ENCODE measurements around the gene FBXO24. TPM values are rescaled to one million over a fixed set of nuclear protein-coding genes. Genes with fewer than 3 reads are reported as not detected.

FBXO24 gene
- total and polyA plus RNA-seq, 7 experiments from 2014 or later: 0.75 to 3.1 (median 2.0) TPM

- Histone ChIP-seq H3K36me3 (ENCODE audit: control insufficient read depth in 2 of 3, insufficient read depth in 3 of 3, low read length in 3 of 3) (peaks cover 8 to 76% (median 30%) of the 10 kb centered on the region in 3 experiments), H3K4me3 (ENCODE audit: low read length) (no peak overlapping the region), H3K27me3 (ENCODE audit: control insufficient read depth in 2 of 2, insufficient read depth in 2 of 2, low read length in 2 of 2) (no peaks in the 10 kb centered on the region), H3K27ac (ENCODE audit: low read depth, low read length) (no peak overlapping the region), H3K4me1 (ENCODE audit: control insufficient read depth in 2 of 2, insufficient read depth in 2 of 2, low read length in 2 of 2) (peaks cover 12 to 17% of the 10 kb centered on the region in 2 donors), H3K9me3 (ENCODE audit: control insufficient read depth in 2 of 3, low read length in 3 of 3) (no peaks in the 10 kb centered on the region)
- Mint-ChIP-seq H3K27ac (no peak overlapping the region), H3K27me3 (peaks cover 0 to 4% (median 0%) of the 10 kb centered on the region in 5 donors), H3K36me3 (peaks cover 0 to 13% (median 4%) of the 10 kb centered on the region in 5 donors), H3K4me1 (peaks cover 0 to 22% (median 10%) of the 10 kb centered on the region in 7 donors), H3K9me3 (no peaks in the 10 kb centered on the region), H3K4me3 (no peak overlapping the region)
- intact Hi-C loops (cut with micrococcal nuclease): no loop called here
- no peak for DNase-seq
- CTCF ChIA-PET: no interaction called here
- POLR2A ChIA-PET: interaction anchor here (1.0 to 1.4 kb wide), 3 partner anchors 9 to 126 kb away, joined by 3 to 8 read pairs (median 4); no protein-coding TSS in a partner anchor
- ATAC-seq: no peak
These were observed 11.5 kb upstream of the FBXO24 start for GRCh38 chr7:100574362-100575205.

DNA sequence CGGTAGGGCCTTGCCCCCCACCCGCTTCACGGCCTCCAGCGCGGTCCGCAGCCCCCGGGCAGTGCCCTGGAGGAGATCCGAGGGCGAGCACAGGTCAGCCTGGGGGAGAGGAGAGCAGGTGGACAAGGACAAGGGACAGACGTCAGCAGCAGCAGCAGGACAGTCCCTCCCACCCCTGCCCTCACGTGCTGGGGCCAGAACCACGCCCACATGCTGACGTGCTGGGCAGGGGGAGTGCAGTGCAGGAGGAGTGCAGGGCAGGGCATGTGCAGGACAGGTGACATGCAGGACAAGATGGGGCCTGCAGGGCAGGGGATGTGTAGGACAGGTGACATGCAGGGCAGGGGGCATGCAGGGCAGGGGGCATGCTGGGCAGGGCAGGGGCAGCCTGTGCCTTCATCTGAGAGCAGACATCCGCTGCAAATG is 10.9 kb upstream of the FBXO24 start:
- CTCF ChIA-PET: no interaction called here
- Mint-ChIP-seq H3K36me3 (peaks cover 0 to 13% (median 4%) of the 10 kb centered on the region in 5 donors), H3K4me3 (no peak overlapping the region), H3K27me3 (peaks cover 0 to 4% (median 0%) of the 10 kb centered on the region in 5 donors), H3K9me3 (no peaks in the 10 kb centered on the region), H3K27ac (no peak overlapping the region), H3K4me1 (peaks cover 0 to 20% (median 10%) of the 10 kb centered on the region in 7 donors)
- Histone ChIP-seq H3K4me3 (ENCODE audit: low read length) (no peak overlapping the region), H3K27me3 (ENCODE audit: control insufficient read depth in 2 of 2, insufficient read depth in 2 of 2, low read length in 2 of 2) (no peaks in the 10 kb centered on the region), H3K36me3 (ENCODE audit: control insufficient read depth in 2 of 3, insufficient read depth in 3 of 3, low read length in 3 of 3) (peaks cover 12 to 83% (median 36%) of the 10 kb centered on the region in 3 experiments), H3K4me1 (ENCODE audit: control insufficient read depth in 2 of 2, insufficient read depth in 2 of 2, low read length in 2 of 2) (peaks cover 9 to 11% of the 10 kb centered on the region in 2 donors), H3K27ac (ENCODE audit: low read depth, low read length) (no peak overlapping the region), H3K9me3 (ENCODE audit: control insufficient read depth in 2 of 3, low read length in 3 of 3) (no peaks in the 10 kb centered on the region)
- POLR2A ChIA-PET: interaction anchor here (1.0 to 1.4 kb wide), 3 partner anchors 8 to 125 kb away, joined by 3 to 8 read pairs (median 4); no protein-coding TSS in a partner anchor
- DNase-seq (no peak), ATAC-seq (no peak)
- intact Hi-C loops (cut with micrococcal nuclease): no loop called here

DNA sequence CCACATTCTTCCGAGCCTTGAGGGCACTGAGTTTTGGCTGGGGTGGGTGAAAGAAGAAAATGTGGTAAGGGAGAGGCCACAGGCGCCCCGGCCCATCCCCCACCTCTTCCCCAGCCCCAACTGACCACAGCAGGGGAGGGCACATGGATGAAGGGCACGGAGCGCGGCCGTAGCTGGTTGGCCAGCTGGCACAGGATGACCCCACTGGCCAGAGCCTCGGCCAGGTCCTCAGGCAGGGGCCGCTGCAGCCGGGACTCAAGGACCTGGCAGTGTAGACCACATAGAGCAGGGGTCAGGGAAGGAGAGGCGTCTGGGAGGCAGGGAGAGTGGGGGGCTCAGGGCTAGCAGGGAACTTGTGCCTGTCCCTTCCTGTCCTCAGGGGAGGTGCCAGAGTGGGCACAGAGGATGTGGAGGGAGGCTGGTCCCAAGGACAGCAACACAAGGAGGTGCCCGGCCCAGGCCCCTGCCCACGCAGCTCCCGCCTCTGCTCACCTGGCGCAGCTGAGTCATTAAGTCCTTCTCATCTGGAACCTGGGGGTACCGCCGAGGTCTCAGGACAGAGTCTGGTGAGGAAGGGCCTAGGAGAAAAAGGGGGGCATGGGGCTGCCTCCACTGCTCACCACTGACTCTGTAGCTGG is 10.3 kb upstream of the FBXO24 start:
- H3K4me3 ChIP-seq (ENCODE audit: low read length): no peak overlapping the region
- peaks cover 3 to 4% of the 10 kb centered on the region in 2 donors for H3K4me1 ChIP-seq (ENCODE audit: control insufficient read depth in 2 of 2, insufficient read depth in 2 of 2, low read length in 2 of 2)
- Mint-ChIP-seq H3K27ac (peak overlapping the region in 1 of 9 donors; percentile 59), H3K4me3 (no peak overlapping the region), H3K4me1 (peaks cover 0 to 17% (median 8%) of the 10 kb centered on the region in 7 donors), H3K36me3 (peaks cover 0 to 13% (median 4%) of the 10 kb centered on the region in 5 donors), H3K27me3 (peaks cover 0 to 2% (median 0%) of the 10 kb centered on the region in 5 donors), H3K9me3 (no peaks in the 10 kb centered on the region)
- H3K27ac ChIP-seq (ENCODE audit: low read depth, low read length): no peak overlapping the region
- ATAC-seq (no peak), DNase-seq (no peak)
- no peaks in the 10 kb centered on the region for H3K27me3 ChIP-seq (ENCODE audit: control insufficient read depth in 2 of 2, insufficient read depth in 2 of 2, low read length in 2 of 2)
- intact Hi-C loops (cut with micrococcal nuclease): no loop called here
- ChIA-PET POLR2A (interaction anchor here (2.6 kb wide), 1 partner anchor 11 kb away, joined by 17 read pairs; the partner anchor contains the start of genes FBXO24 and LRCH4), CTCF (no interaction called here)
- H3K36me3 ChIP-seq (ENCODE audit: control insufficient read depth in 2 of 3, insufficient read depth in 3 of 3, low read length in 3 of 3): peaks cover 18 to 89% (median 42%) of the 10 kb centered on the region in 3 experiments
- no peaks in the 10 kb centered on the region for H3K9me3 ChIP-seq (ENCODE audit: control insufficient read depth in 2 of 3, low read length in 3 of 3)

DNA sequence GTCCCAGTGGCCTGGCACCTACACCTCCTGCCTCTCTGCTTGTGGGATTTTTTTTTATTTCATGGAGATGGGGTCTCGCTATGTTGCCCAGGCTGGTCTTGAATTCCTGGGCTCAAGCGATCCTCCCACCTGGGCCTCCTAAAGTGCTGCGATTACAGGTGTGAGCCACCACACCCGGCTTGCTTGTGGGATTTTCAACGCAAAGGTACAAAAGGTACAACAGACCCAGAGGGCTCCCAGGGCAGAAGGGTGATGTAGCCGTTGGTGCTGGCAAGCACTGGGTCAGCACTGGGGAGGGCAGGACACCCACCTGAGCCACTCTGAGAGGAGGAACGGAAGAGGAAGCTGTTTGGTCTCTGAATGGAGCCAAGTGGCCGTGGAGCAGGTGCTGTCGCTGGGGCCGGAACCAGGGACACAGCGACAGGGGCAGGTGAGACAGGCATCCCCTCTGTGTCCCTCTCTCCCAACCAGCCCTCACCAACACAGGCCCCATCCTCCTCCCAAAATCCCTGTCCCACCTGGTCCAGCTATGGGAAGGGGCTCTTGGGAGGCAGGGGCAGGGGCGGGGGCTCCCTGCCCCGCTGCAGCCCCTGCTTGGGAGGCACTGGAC is 9.6 kb upstream of the FBXO24 start:
- H3K27ac Mint-ChIP-seq: peak overlapping the region in 1 of 9 donors; percentile 59
- H3K27me3 Mint-ChIP-seq: no peaks in the 10 kb centered on the region
- ChIA-PET CTCF (interaction anchor here (0.5 kb wide), 1 partner anchor 17 kb away, joined by 4 read pairs; no protein-coding TSS in a partner anchor), POLR2A (interaction anchor here (0.6 to 2.6 kb wide), 2 partner anchors 10 to 40 kb away, joined by 3 to 17 read pairs; partner anchors contain the start of genes FBXO24 and LRCH4)
- H3K4me3 ChIP-seq (ENCODE audit: low read length): no peak overlapping the region
- peak overlapping the region in 1 of 10 donors; percentile 7 for H3K4me3 Mint-ChIP-seq
- ATAC-seq: no peak
- H3K4me1 ChIP-seq (ENCODE audit: control insufficient read depth in 2 of 2, insufficient read depth in 2 of 2, low read length in 2 of 2): peaks cover under 1 to 2% of the 10 kb centered on the region in 2 donors
- intact Hi-C loops (cut with micrococcal nuclease): no loop called here
- no peaks in the 10 kb centered on the region for H3K9me3 Mint-ChIP-seq
- H3K36me3 Mint-ChIP-seq: peaks cover 0 to 13% (median 5%) of the 10 kb centered on the region in 5 donors
- H3K27ac ChIP-seq (ENCODE audit: low read depth, low read length): no peak overlapping the region
- peaks cover 0 to 15% (median 8%) of the 10 kb centered on the region in 7 donors for H3K4me1 Mint-ChIP-seq
- H3K27me3 ChIP-seq (ENCODE audit: control insufficient read depth in 2 of 2, insufficient read depth in 2 of 2, low read length in 2 of 2): no peaks in the 10 kb centered on the region
- no peaks in the 10 kb centered on the region for H3K9me3 ChIP-seq (ENCODE audit: control insufficient read depth in 2 of 3, low read length in 3 of 3)
- DNase-seq: no peak
- peaks cover 25 to 95% (median 49%) of the 10 kb centered on the region in 3 experiments for H3K36me3 ChIP-seq (ENCODE audit: control insufficient read depth in 2 of 3, insufficient read depth in 3 of 3, low read length in 3 of 3)

DNA sequence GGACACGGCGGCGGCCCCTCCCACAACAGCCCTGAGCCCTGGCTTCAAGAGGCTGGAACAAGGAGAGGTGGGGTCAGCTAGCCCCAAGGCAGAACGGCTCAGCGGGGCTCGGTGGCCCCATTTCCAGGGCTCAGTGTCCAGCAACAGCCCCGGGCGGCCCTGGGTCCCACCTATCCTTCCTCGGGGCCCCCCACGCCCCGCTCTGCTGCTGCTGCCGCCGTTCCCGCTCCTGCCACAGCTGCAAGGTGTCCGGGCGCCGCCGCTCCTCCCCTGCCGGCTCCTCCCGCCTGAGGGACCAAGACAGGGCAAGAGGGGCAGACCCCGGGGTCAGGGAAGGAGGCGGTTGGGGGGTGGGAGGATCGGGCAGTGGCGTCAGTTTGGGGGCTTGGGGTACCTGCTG is 9.0 kb upstream of the FBXO24 start:
- H3K27ac ChIP-seq (ENCODE audit: low read depth, low read length): no peak overlapping the region
- no peaks in the 10 kb centered on the region for H3K27me3 Mint-ChIP-seq
- intact Hi-C loops (cut with micrococcal nuclease): no loop called here
- peaks cover 7 to 8% of the 10 kb centered on the region in 2 donors for H3K4me1 ChIP-seq (ENCODE audit: control insufficient read depth in 2 of 2, insufficient read depth in 2 of 2, low read length in 2 of 2)
- H3K9me3 Mint-ChIP-seq: no peaks in the 10 kb centered on the region
- POLR2A ChIA-PET: interaction anchor here (0.6 to 2.6 kb wide), 5 partner anchors 10 to 132 kb away, joined by 3 to 17 read pairs (median 3); partner anchors contain the start of genes FBXO24 and LRCH4
- CTCF ChIA-PET: interaction anchor here (0.5 to 1.2 kb wide), 2 partner anchors 12 to 18 kb away, joined by 4 to 5 read pairs; no protein-coding TSS in a partner anchor
- no peak overlapping the region for H3K27ac Mint-ChIP-seq
- peaks cover 0 to 8% (median 5%) of the 10 kb centered on the region in 5 donors for H3K36me3 Mint-ChIP-seq
- H3K27me3 ChIP-seq (ENCODE audit: control insufficient read depth in 2 of 2, insufficient read depth in 2 of 2, low read length in 2 of 2): no peaks in the 10 kb centered on the region
- no peak overlapping the region for H3K4me3 Mint-ChIP-seq
- H3K36me3 ChIP-seq (ENCODE audit: control insufficient read depth in 2 of 3, insufficient read depth in 3 of 3, low read length in 3 of 3): peaks cover 27 to 97% (median 54%) of the 10 kb centered on the region in 3 experiments
- H3K9me3 ChIP-seq (ENCODE audit: control insufficient read depth in 2 of 3, low read length in 3 of 3): no peaks in the 10 kb centered on the region
- no peak overlapping the region for H3K4me3 ChIP-seq (ENCODE audit: low read length)
- DNase-seq (no peak), ATAC-seq (no peak)
- peaks cover under 1 to 15% (median 3%) of the 10 kb centered on the region in 7 donors for H3K4me1 Mint-ChIP-seq

- ChIA-PET POLR2A (interaction anchor here (0.6 to 2.6 kb wide), 5 partner anchors 9 to 132 kb away, joined by 3 to 17 read pairs (median 3); partner anchors contain the start of genes FBXO24 and LRCH4), CTCF (interaction anchor here (0.7 to 1.2 kb wide), 2 partner anchors 12 to 36 kb away, joined by 3 to 5 read pairs; no protein-coding TSS in a partner anchor)
- Mint-ChIP-seq H3K27ac (peak overlapping the region in 2 of 9 donors; percentile 25 to 29), H3K4me1 (peaks cover 4 to 18% (median 5%) of the 10 kb centered on the region in 7 donors), H3K9me3 (no peaks in the 10 kb centered on the region), H3K27me3 (no peaks in the 10 kb centered on the region), H3K36me3 (peaks cover 0 to 8% (median 5%) of the 10 kb centered on the region in 5 donors), H3K4me3 (no peak overlapping the region)
- ATAC-seq (no peak), DNase-seq (no peak)
- peaks cover 11 to 12% of the 10 kb centered on the region in 2 donors for H3K4me1 ChIP-seq (ENCODE audit: control insufficient read depth in 2 of 2, insufficient read depth in 2 of 2, low read length in 2 of 2)
- H3K27ac ChIP-seq (ENCODE audit: low read depth, low read length): no peak overlapping the region
- H3K4me3 ChIP-seq (ENCODE audit: low read length): no peak overlapping the region
- no peaks in the 10 kb centered on the region for H3K9me3 ChIP-seq (ENCODE audit: control insufficient read depth in 2 of 3, low read length in 3 of 3)
- intact Hi-C loops (cut with micrococcal nuclease): no loop called here
- H3K27me3 ChIP-seq (ENCODE audit: control insufficient read depth in 2 of 2, insufficient read depth in 2 of 2, low read length in 2 of 2): no peaks in the 10 kb centered on the region
- peaks cover 27 to 97% (median 54%) of the 10 kb centered on the region in 3 experiments for H3K36me3 ChIP-seq (ENCODE audit: control insufficient read depth in 2 of 3, insufficient read depth in 3 of 3, low read length in 3 of 3)
These were observed 8.6 kb upstream of the FBXO24 start for GRCh38 chr7:100577507-100577906.
